Neural cell (in vitro differentiated cells): ENCODE results near the gene PLD3.

ENCODE experiments used
- EP300 ChIP-seq: fragments of 450-650 bp; conservative IDR thresholded peaks from 2 replicates; pipeline ENCODE4 v1.6.1; 2014; ENCODE audit warnings: antibody characterized with exemption, mild to moderate bottlenecking, moderate library complexity; ENCODE audit not compliant: poor library complexity, severe bottlenecking
- EZH2 ChIP-seq: fragments of 200-600, 300-800 bp; shearing (Covaris generic), sonication (generic); IDR thresholded peaks from 2 replicates; pipeline ENCODE4 v1.6.1; 2014; ENCODE audit warnings: antibody characterized with exemption, low read length, borderline replicate concordance, mild to moderate bottlenecking; ENCODE audit not compliant: insufficient read depth, poor library complexity, severe bottlenecking
- TF ChIP-seq, protein P1 (sequence below): fragments of 450-650 bp; IDR thresholded peaks from 2 replicates; pipeline ENCODE4 v1.5.1; 2014; ENCODE audit warnings: antibody characterized with exemption, mild to moderate bottlenecking, moderate library complexity; ENCODE audit not compliant: poor library complexity, severe bottlenecking

DNA sequence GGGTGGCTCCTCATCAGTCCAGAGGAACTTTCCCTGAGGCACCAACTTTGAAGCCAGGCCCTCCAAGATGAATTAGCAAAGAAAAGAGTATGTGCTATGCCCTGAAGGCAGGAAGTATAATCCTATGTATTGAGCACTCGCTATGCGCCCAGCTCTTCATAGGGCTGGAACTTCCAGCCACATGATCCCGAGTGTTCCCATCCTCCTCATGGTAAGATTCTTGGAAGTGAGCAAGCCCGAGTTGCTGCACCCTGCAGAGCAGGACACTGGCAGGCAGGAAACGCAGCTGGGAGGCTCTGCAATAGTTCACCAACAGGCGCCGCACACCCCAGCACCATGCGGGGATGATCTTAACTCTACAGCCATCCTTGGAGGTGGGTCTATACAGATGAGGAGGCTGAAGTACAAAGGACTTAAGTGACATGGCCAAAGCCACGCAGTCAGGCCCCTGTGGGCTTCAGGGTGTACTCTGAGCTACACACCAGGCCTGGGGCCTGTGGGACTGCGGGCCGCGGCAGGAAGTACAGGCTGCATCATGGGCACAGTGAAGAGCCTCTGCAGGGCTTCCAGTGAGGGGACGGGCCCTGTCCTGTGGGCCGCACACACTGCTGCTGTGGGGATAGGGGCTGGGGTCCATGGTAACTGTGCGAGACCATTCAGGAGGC is 25.4 kb upstream of the PLD3 start:
- TF ChIP-seq EP300: no peak
- TF ChIP-seq, protein P1, sequence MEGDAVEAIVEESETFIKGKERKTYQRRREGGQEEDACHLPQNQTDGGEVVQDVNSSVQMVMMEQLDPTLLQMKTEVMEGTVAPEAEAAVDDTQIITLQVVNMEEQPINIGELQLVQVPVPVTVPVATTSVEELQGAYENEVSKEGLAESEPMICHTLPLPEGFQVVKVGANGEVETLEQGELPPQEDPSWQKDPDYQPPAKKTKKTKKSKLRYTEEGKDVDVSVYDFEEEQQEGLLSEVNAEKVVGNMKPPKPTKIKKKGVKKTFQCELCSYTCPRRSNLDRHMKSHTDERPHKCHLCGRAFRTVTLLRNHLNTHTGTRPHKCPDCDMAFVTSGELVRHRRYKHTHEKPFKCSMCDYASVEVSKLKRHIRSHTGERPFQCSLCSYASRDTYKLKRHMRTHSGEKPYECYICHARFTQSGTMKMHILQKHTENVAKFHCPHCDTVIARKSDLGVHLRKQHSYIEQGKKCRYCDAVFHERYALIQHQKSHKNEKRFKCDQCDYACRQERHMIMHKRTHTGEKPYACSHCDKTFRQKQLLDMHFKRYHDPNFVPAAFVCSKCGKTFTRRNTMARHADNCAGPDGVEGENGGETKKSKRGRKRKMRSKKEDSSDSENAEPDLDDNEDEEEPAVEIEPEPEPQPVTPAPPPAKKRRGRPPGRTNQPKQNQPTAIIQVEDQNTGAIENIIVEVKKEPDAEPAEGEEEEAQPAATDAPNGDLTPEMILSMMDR: no peak
- no peak for TF ChIP-seq EZH2
